Iris pigment epithelial cell (primary cell): ENCODE measurements around the gene SLC35B2.
A peak's percentile ranks its signal among the peaks of the same experiment; 100 is the strongest.

Experiments
- DNase-seq: peaks from one replicate; pipeline ENCODE4 v3.0.0-alpha.2; 2011; ENCODE audit warnings: low read depth

Gene SLC35B2

DNA sequence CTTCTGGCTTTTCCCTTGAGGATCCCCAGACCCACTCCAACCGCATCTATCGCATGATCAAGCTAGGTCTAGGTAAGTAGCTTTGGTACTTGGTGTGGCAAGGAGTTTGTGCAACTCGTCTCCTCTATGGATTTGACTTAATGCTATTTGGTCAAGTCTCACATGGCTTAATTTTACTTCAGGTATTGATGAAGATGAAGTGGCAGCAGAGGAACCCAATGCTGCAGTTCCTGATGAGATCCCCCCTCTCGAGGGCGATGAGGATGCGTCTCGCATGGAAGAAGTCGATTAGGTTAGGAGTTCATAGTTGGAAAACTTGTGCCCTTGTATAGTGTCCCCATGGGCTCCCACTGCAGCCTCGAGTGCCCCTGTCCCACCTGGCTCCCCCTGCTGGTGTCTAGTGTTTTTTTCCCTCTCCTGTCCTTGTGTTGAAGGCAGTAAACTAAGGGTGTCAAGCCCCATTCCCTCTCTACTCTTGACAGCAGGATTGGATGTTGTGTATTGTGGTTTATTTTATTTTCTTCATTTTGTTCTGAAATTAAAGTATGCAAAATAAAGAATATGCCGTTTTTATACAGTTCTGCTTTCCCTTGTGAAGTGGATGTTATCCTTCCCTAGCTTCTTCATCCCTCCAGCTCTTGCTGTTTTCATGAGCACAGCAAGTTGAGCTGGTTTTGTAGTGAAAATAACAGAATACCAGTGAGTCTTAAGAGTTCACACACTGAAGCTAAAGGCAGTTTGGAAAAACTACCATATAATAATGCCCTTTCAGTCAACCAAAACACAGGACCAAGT lies 3.8 kb downstream of the SLC35B2 start:
- DNase-seq = no peak

DNA sequence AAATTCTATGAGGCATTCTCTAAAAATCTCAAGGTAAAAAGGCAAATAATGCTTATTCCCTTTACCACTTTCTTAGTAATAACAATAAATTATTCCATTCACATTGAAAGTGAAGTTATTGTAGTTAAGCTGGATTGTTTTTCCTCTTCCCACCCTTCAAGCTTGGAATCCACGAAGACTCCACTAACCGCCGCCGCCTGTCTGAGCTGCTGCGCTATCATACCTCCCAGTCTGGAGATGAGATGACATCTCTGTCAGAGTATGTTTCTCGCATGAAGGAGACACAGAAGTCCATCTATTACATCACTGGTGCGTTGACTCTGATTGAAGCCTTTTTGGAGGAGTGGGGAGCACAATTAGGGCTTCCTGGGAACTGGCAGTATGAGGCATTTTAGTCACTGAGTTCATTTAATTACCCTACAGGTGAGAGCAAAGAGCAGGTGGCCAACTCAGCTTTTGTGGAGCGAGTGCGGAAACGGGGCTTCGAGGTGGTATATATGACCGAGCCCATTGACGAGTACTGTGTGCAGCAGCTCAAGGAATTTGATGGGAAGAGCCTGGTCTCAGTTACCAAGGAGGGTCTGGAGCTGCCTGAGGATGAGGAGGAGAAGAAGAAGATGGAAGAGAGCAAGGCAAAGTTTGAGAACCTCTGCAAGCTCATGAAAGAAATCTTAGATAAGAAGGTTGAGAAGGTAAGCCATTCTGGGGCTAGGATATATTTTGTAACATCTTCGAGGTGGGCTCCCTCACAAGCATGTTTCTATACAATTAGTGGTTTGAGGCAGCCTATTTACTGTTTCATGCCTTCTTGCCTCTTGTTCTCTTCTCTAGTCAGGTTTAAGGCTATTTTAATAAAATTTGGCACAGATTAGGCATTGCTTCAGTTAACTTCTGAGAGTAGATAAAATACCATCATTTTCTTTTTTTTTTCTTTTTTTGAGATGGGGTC lies 5.5 kb downstream of the SLC35B2 start:
- DNase-seq = no peak

DNA sequence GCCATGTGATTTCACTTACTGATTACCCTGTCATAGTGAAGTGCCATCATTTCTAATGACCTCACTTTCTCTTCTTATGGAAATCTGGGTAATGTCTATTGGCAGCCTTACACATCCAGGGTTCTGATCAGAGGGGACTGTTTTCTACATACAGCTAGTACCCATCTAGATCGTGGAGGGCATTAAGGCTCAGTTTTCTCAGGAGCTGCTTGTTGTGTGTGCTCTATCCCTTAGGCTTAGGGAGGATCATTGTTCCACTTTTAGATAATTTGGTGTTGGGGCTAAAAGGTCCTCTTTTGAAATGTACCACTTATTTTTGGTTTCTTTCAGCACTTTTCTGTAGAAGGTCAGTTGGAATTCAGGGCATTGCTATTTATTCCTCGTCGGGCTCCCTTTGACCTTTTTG lies 6.6 kb downstream of the SLC35B2 start:
- DNase-seq = no peak

DNA sequence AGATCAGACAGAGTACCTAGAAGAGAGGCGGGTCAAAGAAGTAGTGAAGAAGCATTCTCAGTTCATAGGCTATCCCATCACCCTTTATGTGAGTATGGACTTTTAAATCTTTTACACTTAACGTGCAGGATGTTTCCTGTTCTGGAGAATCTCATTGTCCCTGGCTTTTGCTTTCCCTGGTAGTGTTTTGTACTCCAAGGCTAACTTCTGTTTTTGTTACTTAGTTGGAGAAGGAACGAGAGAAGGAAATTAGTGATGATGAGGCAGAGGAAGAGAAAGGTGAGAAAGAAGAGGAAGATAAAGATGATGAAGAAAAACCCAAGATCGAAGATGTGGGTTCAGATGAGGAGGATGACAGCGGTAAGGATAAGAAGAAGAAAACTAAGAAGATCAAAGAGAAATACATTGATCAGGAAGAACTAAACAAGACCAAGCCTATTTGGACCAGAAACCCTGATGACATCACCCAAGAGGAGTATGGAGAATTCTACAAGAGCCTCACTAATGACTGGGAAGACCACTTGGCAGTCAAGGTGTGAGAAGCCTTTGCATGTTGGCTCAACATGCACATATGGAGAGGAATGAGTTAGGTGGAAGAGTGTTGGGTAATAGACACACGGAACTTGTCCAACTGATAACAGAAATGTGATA lies 7.1 kb downstream of the SLC35B2 start:
- no peak for DNase-seq

DNA sequence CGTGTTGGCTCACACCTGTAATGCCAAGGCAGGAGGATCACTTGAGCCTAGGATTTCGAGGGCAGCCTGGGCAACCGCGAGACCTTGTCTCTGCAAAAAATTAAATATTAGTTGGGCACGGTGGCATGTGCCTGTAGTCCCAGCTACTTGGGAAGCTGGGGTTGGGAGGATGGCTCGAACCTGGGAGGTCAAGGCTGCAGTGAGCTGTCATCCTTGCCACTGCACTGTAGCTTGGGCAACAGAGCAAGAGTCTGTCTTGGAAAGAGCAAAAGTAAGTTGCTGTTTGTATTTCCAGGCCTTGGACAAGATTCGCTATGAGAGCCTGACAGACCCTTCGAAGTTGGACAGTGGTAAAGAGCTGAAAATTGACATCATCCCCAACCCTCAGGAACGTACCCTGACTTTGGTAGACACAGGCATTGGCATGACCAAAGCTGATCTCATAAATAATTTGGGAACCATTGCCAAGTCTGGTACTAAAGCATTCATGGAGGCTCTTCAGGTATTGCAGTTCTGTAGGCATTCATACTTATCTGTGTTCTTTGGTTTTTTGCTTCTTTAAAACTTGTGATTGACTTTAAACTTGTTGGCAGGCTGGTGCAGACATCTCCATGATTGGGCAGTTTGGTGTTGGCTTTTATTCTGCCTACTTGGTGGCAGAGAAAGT lies 8.1 kb downstream of the SLC35B2 start:
- DNase-seq = no peak

DNA sequence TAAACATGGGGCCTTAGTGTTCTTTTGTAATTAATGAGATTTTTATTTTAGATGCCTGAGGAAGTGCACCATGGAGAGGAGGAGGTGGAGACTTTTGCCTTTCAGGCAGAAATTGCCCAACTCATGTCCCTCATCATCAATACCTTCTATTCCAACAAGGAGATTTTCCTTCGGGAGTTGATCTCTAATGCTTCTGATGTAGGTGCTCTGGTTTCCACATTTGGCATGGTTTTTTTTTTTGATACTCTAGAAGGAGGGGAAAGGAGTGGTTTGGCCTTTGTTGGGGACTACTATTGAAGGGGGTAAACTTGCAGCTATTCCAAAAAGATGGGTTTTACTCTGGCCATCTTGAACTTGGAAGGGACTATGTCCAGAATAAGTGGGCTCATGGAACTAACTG lies 8.7 kb downstream of the SLC35B2 start:
- no peak for DNase-seq

DNA sequence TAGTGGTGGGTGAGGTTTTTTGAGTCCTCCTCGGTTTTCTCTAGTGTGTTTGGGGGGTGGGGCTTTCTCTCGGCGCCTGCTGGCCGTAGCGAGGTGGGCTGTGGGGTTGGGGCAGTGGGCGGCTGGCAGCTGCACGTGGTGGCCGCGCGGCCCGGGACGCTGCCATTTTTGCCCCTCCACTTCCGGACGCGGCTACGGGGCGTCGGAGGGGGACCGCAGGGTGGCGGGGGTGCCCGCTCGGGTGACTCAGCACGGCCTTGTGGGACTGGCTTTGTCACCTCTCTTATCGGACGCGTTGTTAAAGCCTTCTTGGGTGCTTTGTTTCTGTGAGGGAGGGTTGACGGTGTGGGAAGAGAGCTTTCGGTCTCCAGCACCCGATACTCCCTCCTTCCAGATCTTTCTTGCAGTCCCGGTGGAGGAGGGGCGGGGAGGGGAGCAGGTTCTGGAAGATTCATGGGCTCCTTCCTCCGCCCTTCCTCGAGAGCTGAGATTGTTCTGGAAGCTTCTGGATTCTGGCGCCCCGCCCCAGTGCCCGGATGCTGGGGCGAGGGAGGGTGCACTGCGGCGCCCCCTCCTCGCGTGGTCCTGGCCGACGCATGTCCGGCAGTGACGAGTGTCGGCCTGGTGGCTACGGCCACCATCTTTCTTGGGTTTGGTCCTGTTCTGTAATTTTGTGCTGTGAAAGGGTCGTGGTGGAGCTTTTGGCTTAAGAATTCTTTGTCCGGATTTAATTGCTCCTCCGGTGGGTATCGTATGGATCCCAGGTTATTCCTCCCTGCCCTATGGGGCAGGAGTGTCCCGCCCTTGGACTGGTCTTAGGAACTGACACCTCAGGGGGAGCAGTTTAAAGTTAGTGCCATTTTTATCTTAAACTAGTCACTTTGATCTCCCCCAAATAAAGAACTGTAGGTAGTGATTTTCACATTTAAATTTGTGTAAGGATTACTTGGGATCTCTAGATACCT lies 9.7 kb downstream of the SLC35B2 start:
- peak; percentile 55 for DNase-seq

DNA sequence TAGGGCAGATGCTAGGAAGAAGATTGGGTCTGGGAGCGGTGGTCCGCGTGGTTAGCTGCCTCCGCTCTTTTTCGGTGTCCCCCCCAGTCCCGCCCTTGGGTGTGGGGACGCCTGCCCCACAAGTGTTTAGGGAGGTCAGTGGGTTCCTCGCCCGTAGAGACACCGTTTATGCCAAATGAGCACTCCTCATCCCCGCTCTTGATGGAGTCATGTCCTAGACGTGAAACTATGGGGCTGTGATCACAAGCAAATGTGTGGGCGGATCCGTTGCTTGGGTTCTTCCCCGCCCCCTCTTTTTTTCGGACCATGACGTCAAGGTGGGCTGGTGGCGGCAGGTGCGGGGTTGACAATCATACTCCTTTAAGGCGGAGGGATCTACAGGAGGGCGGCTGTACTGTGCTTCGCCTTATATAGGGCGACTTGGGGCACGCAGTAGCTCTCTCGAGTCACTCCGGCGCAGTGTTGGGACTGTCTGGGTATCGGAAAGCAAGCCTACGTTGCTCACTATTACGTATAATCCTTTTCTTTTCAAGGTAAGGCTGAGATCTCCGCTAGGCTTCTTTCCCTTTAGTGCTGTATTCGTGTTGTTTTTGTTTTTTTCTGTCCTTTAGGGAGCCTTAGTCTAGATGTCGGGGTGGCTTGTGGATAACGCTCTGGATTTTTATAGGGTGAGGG lies 10.5 kb downstream of the SLC35B2 start, which contains the start of gene HSP90AB1:
Gene HSP90AB1, plus strand, starts transcription at position 439 of the 675 bp plus-strand sequence. CDS start 1,529 bp downstream, outside the sequence.
- DNase-seq = peak; percentile 99

DNA sequence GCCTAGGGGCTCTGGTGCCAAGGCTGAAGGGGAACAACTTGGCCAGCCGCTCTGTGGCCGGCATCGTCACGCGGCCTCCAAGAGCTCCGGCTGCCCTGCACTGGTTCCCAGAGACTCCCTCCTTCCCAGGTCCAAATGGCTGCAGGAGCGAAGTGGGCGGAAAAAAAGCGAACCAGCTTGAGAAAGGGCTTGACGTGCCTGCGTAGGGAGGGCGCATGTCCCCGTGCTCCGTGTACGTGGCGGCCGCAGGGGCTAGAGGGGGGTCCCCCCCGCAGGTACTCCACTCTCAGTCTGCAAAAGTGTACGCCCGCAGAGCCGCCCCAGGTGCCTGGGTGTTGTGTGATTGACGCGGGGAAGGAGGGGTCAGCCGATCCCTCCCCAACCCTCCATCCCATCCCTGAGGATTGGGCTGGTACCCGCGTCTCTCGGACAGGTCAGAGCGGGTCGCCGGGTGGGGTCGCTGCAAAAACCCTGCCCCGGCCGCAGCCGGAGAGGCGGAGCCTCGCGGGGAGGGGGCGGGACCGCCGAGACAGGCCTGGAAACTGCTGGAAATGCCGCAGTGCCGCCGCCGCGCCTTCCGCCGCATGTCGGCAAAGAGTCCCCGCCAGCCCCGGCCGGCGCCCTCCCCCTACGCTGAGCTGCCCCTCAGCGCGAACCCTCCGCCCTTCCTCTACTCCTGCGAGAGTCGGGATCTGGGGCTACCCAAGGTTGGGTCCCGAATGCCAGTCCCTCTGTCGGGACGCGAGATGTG lies 11.2 kb downstream of the SLC35B2 start:
- DNase-seq = peak; percentile 86

DNA sequence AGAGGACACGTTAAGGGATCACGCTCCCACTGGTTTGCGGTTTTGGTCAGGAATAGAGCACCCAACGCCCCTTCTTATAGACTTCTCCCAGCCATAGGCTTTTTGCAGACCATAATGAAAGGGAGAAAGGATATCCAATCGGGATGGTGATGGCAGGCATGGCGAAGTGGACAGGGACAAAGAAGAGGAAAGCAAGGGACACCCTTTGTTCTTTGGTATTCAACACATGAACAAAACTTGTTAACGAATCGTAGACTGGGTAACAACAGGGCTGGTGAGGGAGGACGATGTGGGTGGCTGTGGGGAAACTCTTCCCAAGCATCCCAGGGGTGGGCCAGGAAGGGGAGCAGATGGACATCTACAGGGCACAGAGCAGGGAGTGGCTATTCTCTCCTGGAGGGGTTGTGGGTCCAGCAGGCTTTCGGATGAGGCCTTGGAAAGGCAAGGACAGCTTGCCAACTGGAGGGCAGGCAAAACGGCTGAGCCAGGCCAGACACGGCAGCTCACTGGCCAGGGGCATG lies 11.9 kb downstream of the SLC35B2 start:
- DNase-seq = no peak

DNA sequence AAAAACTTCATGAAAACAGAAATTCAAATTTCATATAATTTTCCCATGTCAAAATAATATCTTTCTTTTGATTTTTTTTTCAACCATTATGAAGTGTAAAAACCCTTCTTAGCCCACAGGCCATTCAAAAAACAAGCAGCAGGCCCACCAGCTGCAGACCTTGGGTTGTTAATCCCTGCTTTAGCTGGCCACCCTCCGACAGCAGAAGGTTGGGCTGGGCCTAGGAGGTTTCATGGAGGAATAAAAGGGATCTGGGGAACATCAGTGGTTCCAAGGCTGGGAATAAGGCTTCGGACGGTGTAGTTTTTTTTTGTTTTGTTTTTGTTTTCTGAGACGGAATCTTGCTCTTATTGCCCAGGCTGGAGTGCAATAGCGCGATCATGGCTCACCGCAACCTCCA lies 14.0 kb downstream of the SLC35B2 start:
- DNase-seq = no peak

DNA sequence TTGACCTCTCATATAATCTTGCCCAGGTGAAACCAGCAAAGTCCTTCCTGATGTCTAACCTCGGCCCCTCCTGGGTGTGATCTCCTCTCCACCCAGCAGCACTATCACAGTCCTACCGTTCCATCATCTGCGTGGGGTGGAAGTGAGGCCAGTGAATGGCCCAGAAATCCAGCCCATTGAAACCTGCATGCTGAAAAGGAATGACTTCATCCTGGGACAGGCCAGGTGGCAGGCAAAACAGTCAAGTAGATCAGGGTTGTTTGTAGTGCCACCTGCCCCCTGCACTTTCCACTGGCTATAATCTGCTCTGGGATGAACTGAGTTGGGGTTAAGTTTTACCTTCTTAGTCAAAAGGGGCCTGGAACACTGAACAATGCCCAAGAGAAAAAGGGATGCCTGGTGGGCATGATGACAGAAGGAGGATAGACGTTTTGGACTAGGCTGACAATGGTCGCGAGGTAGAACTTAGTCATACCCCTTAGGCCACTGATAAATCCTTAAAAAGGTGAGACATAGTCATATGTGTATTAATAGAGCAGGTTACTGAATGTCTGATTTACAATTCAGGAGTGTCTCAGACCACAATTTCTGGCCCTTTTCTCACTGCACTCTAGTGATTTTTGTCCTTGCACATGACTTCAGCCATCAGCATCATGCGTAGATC lies 18.5 kb downstream of the SLC35B2 start:
- no peak for DNase-seq

DNA sequence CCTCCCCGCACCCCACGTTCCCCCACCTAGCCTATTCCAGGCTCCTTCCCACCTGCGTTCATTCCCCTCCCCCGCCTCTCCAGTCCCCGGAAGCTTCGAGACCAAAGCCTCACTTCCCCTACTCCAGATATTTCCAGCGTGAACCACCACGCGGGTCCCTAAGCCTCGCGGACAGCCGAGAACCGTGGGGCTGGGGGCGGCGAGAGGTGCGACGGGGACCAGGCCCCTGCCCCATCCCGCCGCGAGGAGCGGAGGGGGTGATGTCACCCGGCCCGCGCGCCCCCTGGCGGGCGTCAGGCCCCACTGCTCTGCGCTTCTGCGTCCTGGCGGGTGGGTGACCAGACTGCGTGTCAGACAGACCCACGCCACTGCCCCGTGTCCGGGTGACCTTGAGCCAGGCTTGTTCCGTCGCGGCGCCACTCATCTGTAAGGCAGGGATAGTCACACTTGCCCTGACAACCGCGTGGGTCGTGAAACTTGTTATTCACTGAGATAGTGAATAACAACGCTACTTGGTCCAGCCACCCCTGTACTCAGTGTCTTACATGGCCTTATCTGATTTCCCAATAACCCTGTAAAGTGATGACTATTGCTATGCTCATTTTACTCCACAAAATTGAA lies 19.4 kb downstream of the SLC35B2 start:
- DNase-seq = peak; percentile 57

DNA sequence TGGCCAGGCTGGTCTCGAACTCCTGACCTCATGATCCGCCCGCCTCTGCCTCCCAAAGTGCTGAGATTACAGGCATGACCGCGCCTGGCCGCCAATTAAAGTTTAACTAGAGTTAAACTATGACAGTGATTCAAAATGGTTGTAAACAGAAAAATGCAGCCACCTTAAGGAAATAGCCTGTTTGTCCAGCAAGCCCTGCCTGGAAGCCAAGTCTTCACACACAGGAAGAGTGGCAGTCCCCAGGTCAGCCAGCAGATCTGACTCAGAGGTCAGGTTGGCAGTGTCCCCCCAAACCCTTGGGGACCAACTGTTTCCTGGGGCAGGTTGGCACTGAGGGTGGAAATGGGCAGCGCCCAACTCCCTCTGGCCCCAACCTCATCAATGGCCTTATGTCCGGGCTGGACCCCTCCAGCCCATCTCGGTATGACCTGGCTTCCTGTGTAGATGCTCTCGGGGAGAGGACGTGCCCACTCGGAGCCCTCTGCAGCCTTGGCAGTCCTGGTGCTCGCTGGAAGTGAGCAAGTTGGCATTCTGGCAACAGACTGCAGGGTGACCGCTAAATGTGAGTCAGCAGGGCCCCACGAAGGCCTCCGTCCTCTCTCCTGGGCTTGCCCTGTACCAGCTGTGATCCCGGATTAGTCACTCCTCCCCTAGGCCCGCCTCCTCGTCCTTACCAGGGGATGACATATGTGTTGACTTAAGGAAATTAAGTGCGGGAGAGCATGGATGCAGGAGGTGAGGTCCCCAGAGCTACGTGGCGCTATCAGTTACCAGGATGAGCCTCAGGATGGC lies 20.1 kb downstream of the SLC35B2 start:
- DNase-seq = peak; percentile 93

DNA sequence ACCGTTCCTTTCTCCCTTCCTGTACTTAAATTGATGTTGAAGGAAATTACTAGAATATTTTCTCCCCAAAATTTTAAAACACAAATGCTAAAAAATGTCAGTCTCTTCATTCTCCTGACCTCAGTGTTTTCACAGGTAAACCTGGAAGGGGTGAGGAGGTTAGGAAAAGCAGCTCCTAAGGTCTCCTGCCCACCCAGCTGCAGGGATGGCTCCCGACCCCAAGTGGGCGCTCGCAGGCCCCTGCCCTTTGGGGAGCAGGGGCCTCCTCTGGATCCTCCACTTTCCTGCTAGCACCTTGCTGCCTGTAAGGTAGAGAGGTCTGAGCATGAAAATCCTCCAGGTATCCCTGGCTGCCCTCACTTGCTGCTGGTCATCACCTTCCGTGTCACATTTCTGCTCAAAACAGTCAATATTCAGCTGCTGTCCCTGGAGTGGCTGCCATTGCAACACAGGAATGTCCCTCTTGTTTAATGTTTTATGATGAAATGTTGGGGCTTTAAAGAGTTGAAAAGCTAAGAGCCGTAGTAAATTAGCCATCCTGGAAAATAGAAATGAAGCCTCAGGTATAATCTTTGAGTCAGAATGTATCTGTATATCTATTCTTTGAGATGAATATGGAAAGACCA lies 21.3 kb downstream of the SLC35B2 start:
- DNase-seq = no peak

DNA sequence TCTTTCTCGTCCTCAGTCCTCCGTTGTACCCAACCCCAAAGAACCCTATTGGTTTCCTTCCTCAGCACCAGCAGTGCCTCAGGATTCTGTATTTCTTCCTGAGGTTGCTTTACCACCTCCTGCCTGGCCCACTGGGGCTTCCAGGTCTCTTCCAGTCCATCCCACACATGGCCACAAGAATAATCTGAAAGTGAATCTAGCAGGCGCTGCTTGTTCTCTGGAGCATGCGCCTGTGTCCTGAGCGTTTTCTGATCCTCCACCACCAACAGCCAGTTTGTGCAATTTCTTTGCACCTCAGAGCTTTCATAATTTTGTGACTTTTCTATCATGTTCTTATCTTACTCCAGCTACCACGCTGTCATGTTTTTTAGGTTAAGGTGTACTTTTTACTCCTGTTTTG lies 22.1 kb downstream of the SLC35B2 start:
- DNase-seq = no peak
